DOHH2 (cell line): Measurements from ENCODE around the gene KRT28.

Experiments
- H3F3A ChIP-seq: fragments of 200-600 bp; sonication (generic), shearing (Covaris generic); 2 replicates; pipeline ENCODE4 v1.6.0; 2016; ENCODE audit warnings: antibody characterized with exemption, mild to moderate bottlenecking; ENCODE audit not compliant: control insufficient read depth, insufficient read depth
- H3K27ac ChIP-seq: fragments of 200-600 bp; sonication (generic); 2 replicates; pipeline ENCODE4 v1.5.1; 2014; ENCODE audit warnings: low read depth, mild to moderate bottlenecking, low read length, moderate library complexity
- H3K27me3 ChIP-seq: fragments of 200-600 bp; sonication (generic); 2 replicates; pipeline ENCODE4 v1.6.1; 2014; ENCODE audit warnings: mild to moderate bottlenecking, low read length, mixed read lengths; ENCODE audit not compliant: control insufficient read depth
- H3K36me3 ChIP-seq: fragments of 200-600 bp; sonication (generic); 2 replicates; pipeline ENCODE4 v1.6.1; 2014; ENCODE audit warnings: mild to moderate bottlenecking, low read length, moderate library complexity, mixed read lengths; ENCODE audit not compliant: control insufficient read depth
- H3K4me1 ChIP-seq: fragments of 200-600 bp; sonication (generic); 2 replicates; pipeline ENCODE4 v1.6.1; 2014; ENCODE audit warnings: mild to moderate bottlenecking, low read length, mixed read lengths; ENCODE audit not compliant: control insufficient read depth
- H3K4me2 ChIP-seq: fragments of 200-600 bp; sonication (generic); 2 replicates; pipeline ENCODE4 v1.6.0; 2014; ENCODE audit warnings: mild to moderate bottlenecking, low read length, moderate library complexity
- H3K4me3 ChIP-seq: fragments of 200-600 bp; sonication (generic); 2 replicates; pipeline ENCODE4 v1.5.1; 2014; ENCODE audit warnings: mild to moderate bottlenecking, low read length, mixed read lengths
- H3K79me2 ChIP-seq: fragments of 200-600 bp; sonication (generic); 2 replicates; pipeline ENCODE4 v1.6.1; 2014; ENCODE audit warnings: mild to moderate bottlenecking, low read length, mixed read lengths; ENCODE audit not compliant: control insufficient read depth
- H3K9me2 ChIP-seq: fragments of 200-600 bp; sonication (generic); replicated peaks from 2 replicates; pipeline ENCODE4 v1.6.1; 2014; ENCODE audit warnings: mild to moderate bottlenecking, low read length, mixed read lengths; ENCODE audit not compliant: control insufficient read depth
- H3K9me3 ChIP-seq: fragments of 200-600 bp; sonication (generic); 2 replicates; pipeline ENCODE4 v1.6.1; 2014; ENCODE audit warnings: antibody characterized with exemption, low read length, mixed read lengths; ENCODE audit not compliant: control insufficient read depth, insufficient read depth
- H4K20me1 ChIP-seq: fragments of 200-600 bp; sonication (generic); 2 replicates; pipeline ENCODE4 v1.6.0; 2014; ENCODE audit warnings: low read depth, mild to moderate bottlenecking, antibody characterized with exemption, low read length, moderate library complexity; ENCODE audit not compliant: control insufficient read depth, insufficient read depth
- EZH2phosphoT487 ChIP-seq: fragments of 200-600 bp; sonication (generic); IDR thresholded peaks from 2 replicates; pipeline ENCODE4 v1.6.1; 2017; ENCODE audit warnings: borderline replicate concordance, mild to moderate bottlenecking, antibody characterized with exemption, low read length, moderate library complexity, mixed read lengths
- TF ChIP-seq, protein P1 (sequence below): fragments of 200-600 bp; sonication (generic); IDR thresholded peaks from one replicate; pipeline ENCODE4 v1.5.1; 2014; ENCODE audit warnings: antibody characterized with exemption, mild to moderate bottlenecking, low read depth, low read length; ENCODE audit not compliant: poor library complexity, severe bottlenecking

Gene KRT28

DNA sequence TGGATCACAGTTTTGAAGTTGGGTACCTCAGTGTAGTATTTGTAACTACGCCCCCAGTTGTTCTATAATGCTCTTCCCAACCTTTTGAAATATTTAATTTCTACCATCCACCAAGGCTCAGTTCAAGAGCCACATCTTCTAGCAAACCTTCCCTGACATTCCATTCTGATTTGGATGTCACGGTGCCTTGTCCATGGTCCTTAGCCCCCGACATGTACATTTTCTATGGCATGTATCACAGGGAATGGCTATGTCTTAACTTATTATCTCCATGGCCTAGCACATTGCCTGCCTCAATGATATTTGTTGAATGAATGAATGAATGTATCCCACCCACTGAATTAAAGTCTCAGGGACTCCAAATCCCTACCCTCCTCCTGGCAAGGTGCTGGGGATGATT, 6.4 kb upstream of the KRT28 start:
- Histone ChIP-seq H3K36me3 (no peaks in the 10 kb centered on the region), H3K27me3 (peaks cover 33% of the 10 kb centered on the region), H3K9me2 (no peaks in the 10 kb centered on the region), H3K4me3 (no peak overlapping the region), H4K20me1 (no peaks in the 10 kb centered on the region), H3K27ac (no peak overlapping the region), H3K4me2 (no peak overlapping the region), H3K9me3 (no peaks in the 10 kb centered on the region), H3K79me2 (no peaks in the 10 kb centered on the region), H3K4me1 (no peaks in the 10 kb centered on the region), H3F3A (no peaks in the 10 kb centered on the region)
- TF ChIP-seq, protein P1, sequence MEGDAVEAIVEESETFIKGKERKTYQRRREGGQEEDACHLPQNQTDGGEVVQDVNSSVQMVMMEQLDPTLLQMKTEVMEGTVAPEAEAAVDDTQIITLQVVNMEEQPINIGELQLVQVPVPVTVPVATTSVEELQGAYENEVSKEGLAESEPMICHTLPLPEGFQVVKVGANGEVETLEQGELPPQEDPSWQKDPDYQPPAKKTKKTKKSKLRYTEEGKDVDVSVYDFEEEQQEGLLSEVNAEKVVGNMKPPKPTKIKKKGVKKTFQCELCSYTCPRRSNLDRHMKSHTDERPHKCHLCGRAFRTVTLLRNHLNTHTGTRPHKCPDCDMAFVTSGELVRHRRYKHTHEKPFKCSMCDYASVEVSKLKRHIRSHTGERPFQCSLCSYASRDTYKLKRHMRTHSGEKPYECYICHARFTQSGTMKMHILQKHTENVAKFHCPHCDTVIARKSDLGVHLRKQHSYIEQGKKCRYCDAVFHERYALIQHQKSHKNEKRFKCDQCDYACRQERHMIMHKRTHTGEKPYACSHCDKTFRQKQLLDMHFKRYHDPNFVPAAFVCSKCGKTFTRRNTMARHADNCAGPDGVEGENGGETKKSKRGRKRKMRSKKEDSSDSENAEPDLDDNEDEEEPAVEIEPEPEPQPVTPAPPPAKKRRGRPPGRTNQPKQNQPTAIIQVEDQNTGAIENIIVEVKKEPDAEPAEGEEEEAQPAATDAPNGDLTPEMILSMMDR = no peak
- TF ChIP-seq EZH2phosphoT487 = no peak

DNA sequence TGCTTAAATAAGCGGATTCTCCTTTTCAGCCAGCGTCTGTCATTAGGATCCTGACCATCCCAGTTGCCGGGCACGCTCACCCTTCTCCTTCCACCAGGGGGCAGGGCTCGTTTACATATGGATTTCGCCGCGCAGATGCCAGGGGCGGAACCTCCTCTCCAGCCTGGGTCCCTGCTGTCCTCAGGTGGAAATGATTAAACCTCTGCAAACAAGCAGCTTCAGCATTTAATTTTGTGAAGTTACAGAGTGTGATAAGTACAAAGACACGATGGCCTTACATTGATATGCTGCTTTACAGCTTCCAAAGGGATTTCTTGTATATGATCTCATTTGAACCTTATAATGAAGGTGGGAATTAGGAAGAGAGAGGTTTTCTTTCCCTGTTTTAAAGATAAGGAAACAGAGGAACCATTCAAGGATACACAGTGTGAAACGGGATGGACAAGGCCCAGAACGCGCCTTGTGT, 3.9 kb upstream of the KRT28 start:
- no peak for TF ChIP-seq EZH2phosphoT487
- TF ChIP-seq, protein P1 = peak; percentile 75
- Histone ChIP-seq H3K27me3 (peaks cover 43% of the 10 kb centered on the region), H3K9me2 (no peaks in the 10 kb centered on the region), H3K9me3 (no peaks in the 10 kb centered on the region), H3K4me2 (no peak overlapping the region), H3K4me3 (no peak overlapping the region), H3K36me3 (no peaks in the 10 kb centered on the region), H3K27ac (no peak overlapping the region), H4K20me1 (no peaks in the 10 kb centered on the region), H3K79me2 (no peaks in the 10 kb centered on the region), H3K4me1 (no peaks in the 10 kb centered on the region), H3F3A (no peaks in the 10 kb centered on the region)

DNA sequence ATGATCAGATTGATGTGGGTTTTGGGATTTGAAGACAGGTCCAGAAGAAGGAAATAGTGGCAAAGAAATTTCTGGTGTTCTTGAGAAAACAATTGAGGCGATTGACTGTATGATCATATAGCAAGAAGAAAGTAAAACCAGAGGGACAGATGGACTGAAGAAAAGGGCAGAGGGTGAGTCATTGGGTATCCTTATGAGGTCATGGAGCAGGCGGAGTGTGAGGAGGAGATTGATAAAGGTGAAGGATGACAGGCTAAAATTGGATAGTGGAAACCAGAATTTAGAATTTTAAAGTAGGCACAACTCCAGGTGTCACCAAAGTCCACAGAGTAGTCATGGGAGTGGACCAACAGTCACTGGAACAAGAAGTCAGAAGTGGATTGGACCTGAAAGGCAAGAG, 1.4 kb upstream of the KRT28 start:
- H3K4me3 ChIP-seq = no peak overlapping the region
- no peaks in the 10 kb centered on the region for H3K36me3 ChIP-seq
- H3F3A ChIP-seq = no peaks in the 10 kb centered on the region
- peaks cover 34% of the 10 kb centered on the region for H3K27me3 ChIP-seq
- no peaks in the 10 kb centered on the region for H3K4me1 ChIP-seq
- no peaks in the 10 kb centered on the region for H3K9me2 ChIP-seq
- no peaks in the 10 kb centered on the region for H3K9me3 ChIP-seq
- H3K4me2 ChIP-seq = no peak overlapping the region
- TF ChIP-seq, protein P1 = no peak
- TF ChIP-seq EZH2phosphoT487 = no peak
- no peaks in the 10 kb centered on the region for H4K20me1 ChIP-seq
- H3K27ac ChIP-seq = no peak overlapping the region
- no peaks in the 10 kb centered on the region for H3K79me2 ChIP-seq
